Stimulated activated CD4-positive, alpha-beta T cell treated with anti-CD3 and anti-CD28 coated beads, TNF-alpha, amount 100 ng/mL, for 48 hours (primary cell): ENCODE measurements around the gene RPL10.
A peak's percentile ranks its signal among the peaks of the same experiment; 100 is the strongest.

Source experiments
- DNase-seq, 3 donors: peaks; one replicate each; pipeline ENCODE4 v3.0.0-alpha.2; 2020; ENCODE audit warnings: low read depth in 3 of 3

RPL10 gene

DNA sequence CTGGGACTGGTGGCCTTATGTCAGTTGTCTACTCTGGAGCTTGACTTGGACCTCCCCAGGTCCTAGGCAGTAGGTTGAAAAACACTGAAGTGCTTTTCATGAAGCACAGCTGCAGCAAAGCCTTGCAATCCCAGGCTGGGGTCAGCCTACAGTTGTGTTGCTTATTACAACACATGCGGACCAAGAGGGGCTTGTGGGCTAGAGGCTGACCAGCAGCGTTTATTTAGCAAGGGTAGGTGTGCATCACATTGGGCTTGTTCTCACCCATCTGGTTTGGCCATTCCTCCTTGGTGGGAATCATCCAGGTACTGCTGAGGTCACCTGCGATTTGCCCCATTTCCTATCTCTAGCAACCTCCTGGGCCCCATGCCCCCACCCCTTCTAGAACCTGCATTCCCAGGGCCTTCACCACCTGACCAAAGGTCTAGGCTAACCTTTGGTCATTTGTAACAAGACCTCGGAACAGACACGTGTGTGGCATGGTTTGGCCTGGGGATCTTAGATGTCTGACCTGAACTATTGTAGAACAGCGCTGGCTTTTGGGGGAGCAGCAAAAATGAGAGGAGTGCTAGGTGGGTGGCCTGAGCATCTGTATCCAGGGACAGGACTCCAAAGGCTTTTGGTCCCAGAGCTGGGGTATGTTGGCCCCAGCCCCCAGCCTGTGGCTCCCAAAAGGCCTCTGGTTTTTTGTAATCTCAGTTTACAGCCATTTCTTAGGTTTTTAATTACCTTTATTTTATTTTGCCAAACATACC is 3.0 kb downstream of the RPL10 start:
- no peak for DNase-seq

DNA sequence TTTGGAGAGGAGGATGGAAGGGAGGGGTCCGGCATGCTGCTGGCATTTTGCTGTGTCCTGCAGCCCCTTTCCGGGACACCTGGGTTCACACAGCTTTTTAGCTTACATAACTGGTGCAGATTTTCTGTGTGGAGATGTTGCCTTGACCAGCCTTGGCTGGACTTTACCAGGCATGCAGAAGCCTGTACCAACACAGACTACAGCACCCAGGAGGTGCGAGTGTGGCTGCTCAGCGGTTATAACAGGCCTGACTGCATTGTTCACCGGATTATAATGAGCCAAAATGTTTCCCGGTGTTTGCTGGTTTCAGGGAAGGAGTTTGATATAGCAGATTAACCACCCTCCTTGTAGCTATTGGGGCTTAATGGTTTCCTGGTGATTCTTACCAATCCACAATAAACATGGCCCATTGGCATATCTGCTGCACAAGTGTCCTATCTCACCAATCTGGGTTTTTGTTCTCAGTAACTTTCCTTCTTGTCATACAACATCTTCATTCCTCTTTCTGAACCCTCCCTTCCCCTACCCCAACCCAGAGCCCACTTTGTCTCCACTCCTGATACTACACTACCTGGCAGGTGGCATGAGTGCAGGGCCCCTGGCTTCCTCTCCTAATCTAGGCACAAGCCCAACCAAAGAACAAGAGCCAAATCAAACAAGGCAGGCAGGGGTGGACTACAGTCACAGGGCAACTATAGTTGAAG is 3.9 kb downstream of the RPL10 start:
- no peak for DNase-seq

- DNase-seq, result no peak
Measured at GRCh38 chrX:154402622-154403127, 4.5 kb downstream of the RPL10 start.

DNA sequence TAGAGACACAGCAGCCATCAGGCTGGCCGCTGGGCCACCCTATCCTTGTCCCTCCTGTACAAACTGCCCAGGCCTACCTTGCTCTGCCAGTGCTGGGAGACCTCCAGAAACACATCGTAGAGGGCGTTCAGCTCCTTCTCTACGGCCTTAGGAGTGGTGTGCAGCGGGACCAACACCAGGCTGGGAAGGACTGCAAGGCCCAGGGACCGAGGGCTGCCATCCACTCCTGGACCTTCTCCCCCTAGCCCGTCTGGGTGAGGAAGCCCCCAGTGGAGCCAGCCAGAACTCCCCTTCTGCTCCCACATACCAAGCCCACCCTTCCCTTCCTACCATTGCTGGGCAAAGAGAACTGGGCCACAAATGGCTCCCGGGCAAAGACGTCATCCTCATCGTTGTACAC is 5.0 kb downstream of the RPL10 start:
- no peak for DNase-seq

DNA sequence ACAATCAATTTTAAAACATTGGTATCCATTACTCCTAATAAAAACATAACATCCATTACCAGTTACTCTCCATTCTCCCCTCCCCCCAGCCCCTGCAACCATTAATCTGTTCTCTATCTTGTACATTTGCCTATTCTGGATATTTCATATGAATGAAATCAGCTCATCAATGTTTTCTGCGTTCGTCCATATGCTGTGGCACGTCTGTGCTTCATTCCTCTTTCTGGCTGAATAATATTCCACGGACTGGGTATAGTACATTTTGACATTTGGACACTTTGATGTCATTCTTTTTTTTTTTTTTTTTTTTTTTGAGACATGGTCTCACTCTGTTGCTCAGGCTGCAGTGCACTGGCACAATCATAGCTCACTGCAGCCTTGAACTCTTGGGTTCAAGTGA is 5.7 kb downstream of the RPL10 start:
- no peak for DNase-seq

DNA sequence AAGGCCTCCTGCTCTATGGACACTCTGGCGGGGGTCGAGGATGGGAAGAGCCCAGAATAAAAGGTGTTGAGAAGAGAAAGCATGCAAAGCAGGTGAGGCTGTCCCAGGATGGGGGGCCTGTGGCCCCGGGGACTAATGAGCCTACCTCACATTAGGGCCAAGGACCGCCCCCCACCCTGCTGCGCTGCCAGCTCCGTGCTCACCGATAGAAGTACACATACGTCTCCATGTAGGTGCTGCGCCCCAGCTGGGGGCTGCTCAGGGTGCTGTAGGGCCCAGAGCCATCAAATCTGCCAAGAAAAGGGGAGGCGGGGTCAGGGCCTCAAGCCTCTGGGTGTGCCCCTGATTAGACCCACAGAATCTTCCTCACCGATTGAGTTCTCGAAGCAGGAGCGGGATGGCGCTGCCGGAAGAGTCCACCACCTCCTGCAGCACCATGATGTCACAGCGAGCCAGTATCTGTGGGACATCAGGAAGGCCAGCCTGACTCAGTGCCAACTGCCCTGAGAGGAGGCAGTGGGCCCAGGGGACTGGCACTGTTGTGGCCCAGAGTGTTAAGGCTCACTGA is 6.5 kb downstream of the RPL10 start:
- no peak for DNase-seq

GRCh38 chrX:154408659-154409221 is 10.6 kb downstream of the RPL10 start:
- DNase-seq, result no peak

DNA sequence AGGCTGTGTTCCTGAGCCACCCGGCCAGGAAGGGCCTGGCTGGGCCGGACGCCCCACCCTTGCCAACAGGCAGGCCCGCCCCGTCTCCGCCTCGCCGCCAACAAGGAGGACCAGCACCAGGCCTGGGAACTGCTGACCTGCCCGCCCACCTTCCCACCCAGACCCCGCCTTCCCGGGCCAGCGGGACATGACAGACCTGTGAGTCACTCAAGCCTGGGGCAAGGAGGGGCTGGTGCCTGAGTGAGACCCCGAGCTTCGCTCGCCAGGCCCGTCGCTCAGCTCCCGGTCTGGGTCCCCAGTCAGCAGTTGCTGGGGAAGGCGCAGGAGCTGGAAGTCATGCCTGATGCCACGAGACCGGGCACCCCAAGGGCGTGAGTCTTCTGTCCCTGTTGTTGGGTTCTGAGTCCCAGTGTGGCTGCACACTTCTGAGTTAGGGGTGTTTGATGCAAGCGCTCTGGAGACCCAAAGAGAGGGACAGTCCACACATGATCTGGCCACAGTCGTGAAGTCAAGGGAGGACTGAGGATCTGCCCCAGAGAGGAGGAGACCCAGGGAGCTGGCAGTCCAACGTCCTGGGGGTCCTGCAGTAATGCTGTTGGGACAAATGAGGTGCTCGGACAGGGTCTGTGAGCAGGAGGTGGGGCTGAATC is 11.2 kb downstream of the RPL10 start, which contains the start of gene DNASE1L1:
Gene DNASE1L1, minus strand, starts transcription at position 33 of the 650 bp plus-strand sequence. CDS start 3,686 bp downstream, outside the sequence.
- DNase-seq, result no peak

DNA sequence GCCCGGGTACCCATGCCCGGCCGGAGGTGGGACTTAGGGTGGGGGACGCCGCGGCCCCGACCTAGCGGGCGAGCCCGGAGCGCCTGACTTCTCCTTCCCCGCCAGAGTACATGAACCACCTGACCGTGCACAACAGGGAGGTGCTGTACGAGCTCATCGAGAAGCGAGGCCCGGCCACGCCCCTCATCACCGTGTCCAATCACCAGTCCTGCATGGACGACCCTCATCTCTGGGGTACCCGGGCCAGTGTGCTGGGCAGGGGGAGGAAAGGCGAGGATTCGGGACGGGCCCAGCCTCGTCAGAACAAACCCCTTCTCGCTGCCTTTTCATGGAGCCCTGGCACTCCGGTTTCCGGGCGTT is 13.8 kb downstream of the RPL10 start:
- DNase-seq, result no peak

DNA sequence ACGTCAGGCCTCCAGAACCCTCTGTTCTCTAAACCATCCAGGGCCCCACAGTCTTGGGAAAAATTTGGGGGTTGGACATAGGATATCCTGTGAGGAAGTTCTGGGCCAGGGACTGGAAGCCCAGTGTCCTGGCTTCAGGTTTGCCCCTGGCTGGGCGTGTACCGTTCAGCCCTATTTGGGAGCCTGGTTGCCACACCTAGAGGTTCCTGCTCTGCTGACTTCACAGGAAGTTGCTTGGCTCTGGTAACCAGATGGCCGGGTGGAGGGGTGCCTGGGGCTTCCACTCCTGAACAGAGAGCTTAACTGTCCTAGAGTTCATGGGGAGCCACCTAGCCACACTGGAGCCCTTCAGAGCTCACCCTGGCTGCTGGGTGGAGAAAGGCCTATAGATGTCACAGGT is 14.3 kb downstream of the RPL10 start:
- no peak for DNase-seq

- DNase-seq, result no peak
Measured at GRCh38 chrX:154413142-154413541, 15.0 kb downstream of the RPL10 start.

GRCh38 chrX:154417157-154417556 is 19.0 kb downstream of the RPL10 start:
- no peak for DNase-seq

- no peak for DNase-seq
Measured at GRCh38 chrX:154419189-154419588, 21.0 kb downstream of the RPL10 start.

DNA sequence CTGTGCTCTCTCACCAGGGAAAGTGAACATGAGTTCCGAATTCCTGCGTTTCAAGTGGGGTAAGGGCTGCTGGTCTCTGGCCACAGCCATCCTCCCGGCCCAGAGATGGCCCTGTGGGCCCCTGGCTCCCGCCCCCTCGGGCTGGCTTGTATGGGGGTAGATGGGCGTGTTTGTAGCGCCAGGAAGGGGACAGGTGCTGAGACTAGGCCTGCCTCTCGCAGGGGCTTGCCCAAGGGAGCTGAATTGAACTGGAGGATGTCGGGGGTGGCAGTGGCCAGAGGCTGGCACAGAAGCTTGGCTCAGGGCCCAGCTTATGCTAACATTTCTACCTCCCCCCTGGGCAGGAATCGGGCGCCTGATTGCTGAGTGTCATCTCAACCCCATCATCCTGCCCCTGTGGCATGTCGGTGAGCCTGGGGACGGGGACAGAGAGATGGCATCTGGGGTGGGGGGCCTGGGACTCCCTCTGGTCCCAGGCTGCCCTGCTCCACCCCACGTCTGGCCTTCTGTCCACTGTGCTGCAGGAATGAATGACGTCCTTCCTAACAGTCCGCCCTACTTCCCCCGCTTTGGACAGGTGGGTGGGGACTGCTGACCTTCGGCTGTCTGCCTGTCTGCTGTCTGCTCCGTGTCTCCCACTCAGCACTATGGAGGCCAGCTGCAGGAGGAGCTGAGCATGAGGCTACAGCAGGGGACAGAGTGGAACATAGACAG is 21.7 kb downstream of the RPL10 start:
- DNase-seq, result no peak

- no peak for DNase-seq
Measured at GRCh38 chrX:154420402-154420756, 22.2 kb downstream of the RPL10 start.

- no peak for DNase-seq
Measured at GRCh38 chrX:154426916-154427770, 29.0 kb downstream of the RPL10 start.

GRCh38 chrX:154428176-154429171 is 30.3 kb downstream of the RPL10 start, which contains the start of gene ATP6AP1:
Gene ATP6AP1, plus strand, starts transcription at chrX:154428677. Its CDS starts 16 bp downstream, at chrX:154428693.
- peak; percentile 67 to 83 (median 70) for DNase-seq

DNA sequence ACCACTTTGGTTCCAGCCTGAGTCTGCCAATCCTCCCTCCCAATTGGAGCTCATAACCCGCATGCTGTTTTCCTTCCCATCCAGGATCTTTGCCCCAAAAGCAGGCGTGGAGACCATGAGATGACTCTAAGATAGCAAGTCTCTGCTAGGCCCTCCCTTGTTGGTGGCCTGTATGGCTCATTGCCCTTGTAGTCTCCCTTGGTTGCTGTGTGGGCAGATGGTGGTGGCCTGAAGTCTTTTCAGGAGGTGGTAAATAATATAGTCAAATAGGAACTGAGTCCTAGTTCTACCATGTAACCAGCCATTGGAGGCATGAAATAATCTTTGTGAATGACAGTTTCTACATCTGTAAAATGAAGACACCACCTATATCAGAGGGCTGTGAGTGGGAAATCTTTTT is 31.5 kb downstream of the RPL10 start:
- DNase-seq, result no peak

DNA sequence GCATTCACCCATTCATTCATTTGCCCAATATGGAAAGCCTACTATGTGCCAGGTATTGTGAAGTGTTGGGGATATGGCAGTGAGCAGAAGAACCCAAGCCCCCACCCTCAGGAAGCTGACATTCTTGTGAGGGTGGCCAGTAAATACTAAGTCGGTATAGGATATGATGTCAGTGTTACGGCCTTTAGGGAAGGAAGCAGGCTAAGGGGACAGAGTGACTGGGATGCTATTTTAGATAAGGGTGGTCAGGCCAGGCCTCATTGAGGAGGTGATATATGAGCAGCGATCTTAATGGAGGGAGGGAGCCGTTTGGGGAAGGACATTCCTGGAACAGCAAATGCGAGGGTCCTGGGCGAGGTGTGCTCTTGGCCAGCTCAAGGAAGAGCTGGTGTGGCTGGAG is 32.3 kb downstream of the RPL10 start:
- no peak for DNase-seq
